Spleen (tissue), 7 donors: Measurements from ENCODE around the gene TMEM114.

ENCODE experiments used
- CTCF ChIP-seq, 11 experiments: fragments of 200-600 bp in 7 of 11; fragments of 450-650 bp in 4 of 11; sonication (generic) in 4 of 11; IDR thresholded peaks in 8 of 11; conservative IDR thresholded peaks in 3 of 11; 1 replicate in 7 of 11; 2 replicates in 4 of 11; pipeline versions ENCODE4 v1.4.0 to v1.8.0; 2016 to 2021; ENCODE audit warnings: antibody characterized with exemption in 11 of 11, inconsistent platforms in 4 of 11, mild to moderate bottlenecking in 1 of 11
- POLR2A ChIP-seq, 3 donors: fragments of 450-650 bp; IDR thresholded peaks; one replicate each; pipeline ENCODE4 v1.5.1; 2017; ENCODE audit warnings: antibody characterized with exemption in 3 of 3, mild to moderate bottlenecking in 1 of 3
- donor health status: DM: no; HTN: no; CAD: no; lungs with moderate emphysema.
- donor health status: DM: no; HTN: no; CAD: no.
- donor health status: DM: no; HTN: no; CAD: no.

GRCh38 chr16:8591451-8591850, 1.1 kb upstream of the TMEM114 start:
- TF ChIP-seq CTCF (IDR thresholded peaks at IDR 0.05 in 8 of 11, conservative IDR thresholded peaks at IDR 0.05 in 3 of 11), result no peak
- no peak for TF ChIP-seq POLR2A (IDR thresholded peaks at IDR 0.05)
